HG02870 (cell line): Measurements from ENCODE around the gene GZMM.

ENCODE experiments used
- ATAC-seq: cut with Tn5 transposase; IDR thresholded peaks from one replicate; pipeline ENCODE4 v1.9.1; 2021; ENCODE audit warnings: mild to moderate bottlenecking, moderate library complexity; ENCODE audit not compliant: unreplicated experiment

The GZMM gene

GRCh38 chr19:594265-594870 is 50.5 kb downstream of the GZMM start:
- ATAC-seq: no peak

- ATAC-seq: no peak
These were observed 51.7 kb downstream of the GZMM start for GRCh38 chr19:595326-596262.

- no peak for ATAC-seq
These were observed 52.4 kb downstream of the GZMM start for GRCh38 chr19:596263-596655.

GRCh38 chr19:597406-598315 is 53.8 kb downstream of the GZMM start:
- no peak for ATAC-seq
